ENCODE data around the gene PRELP.

PRELP gene

DNA sequence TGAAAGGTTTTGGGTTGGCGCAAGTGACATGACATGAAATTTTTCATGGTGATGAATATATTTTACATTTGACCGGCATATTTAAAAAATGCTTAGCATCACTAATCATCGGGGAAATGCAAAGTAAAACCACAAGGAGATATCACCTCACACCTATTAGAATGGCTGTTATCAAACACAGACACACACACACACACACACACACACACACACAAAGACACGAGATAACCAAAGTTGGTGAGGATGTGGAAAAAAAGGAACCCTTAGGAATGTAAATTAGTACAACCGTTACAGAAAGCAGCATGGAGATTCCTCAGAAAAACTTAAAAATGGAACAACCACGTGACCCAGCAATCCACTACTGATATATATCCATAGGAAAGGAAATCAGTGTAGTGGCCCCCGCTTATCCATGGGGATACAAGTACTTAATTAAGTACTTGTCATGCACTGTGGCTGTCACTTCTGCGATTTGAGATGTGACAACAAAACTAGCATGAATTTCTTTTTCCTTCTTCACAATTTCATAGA is 15.9 kb upstream of the PRELP start:
- Histone ChIP-seq H3K9ac (no peak overlapping the region), H4K20me1 (ENCODE audit: insufficient read depth) (no peaks in the 10 kb centered on the region), H3K79me2 (ENCODE audit: insufficient read depth, low read depth) (no peaks in the 10 kb centered on the region), H3K27ac (no peak overlapping the region), H3K27me3 (ENCODE audit: insufficient read depth, low read depth) (no peaks in the 10 kb centered on the region), H3K4me1 (ENCODE audit: low read depth, poor library complexity, severe bottlenecking) (peaks cover 54% of the 10 kb centered on the region), H2AFZ (ENCODE audit: low read depth) (no peak overlapping the region), H3K4me3 (IDR thresholded peaks at IDR 0.05; ENCODE audit: insufficient read depth, low read depth, low read length) (no peak overlapping the region), H3K36me3 (ENCODE audit: insufficient read depth) (no peaks in the 10 kb centered on the region), H3K4me2 (no peak overlapping the region)
- TF ChIP-seq, protein P1, sequence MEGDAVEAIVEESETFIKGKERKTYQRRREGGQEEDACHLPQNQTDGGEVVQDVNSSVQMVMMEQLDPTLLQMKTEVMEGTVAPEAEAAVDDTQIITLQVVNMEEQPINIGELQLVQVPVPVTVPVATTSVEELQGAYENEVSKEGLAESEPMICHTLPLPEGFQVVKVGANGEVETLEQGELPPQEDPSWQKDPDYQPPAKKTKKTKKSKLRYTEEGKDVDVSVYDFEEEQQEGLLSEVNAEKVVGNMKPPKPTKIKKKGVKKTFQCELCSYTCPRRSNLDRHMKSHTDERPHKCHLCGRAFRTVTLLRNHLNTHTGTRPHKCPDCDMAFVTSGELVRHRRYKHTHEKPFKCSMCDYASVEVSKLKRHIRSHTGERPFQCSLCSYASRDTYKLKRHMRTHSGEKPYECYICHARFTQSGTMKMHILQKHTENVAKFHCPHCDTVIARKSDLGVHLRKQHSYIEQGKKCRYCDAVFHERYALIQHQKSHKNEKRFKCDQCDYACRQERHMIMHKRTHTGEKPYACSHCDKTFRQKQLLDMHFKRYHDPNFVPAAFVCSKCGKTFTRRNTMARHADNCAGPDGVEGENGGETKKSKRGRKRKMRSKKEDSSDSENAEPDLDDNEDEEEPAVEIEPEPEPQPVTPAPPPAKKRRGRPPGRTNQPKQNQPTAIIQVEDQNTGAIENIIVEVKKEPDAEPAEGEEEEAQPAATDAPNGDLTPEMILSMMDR (conservative IDR thresholded peaks at IDR 0.05; ENCODE audit: low read depth, low read length): no peak

DNA sequence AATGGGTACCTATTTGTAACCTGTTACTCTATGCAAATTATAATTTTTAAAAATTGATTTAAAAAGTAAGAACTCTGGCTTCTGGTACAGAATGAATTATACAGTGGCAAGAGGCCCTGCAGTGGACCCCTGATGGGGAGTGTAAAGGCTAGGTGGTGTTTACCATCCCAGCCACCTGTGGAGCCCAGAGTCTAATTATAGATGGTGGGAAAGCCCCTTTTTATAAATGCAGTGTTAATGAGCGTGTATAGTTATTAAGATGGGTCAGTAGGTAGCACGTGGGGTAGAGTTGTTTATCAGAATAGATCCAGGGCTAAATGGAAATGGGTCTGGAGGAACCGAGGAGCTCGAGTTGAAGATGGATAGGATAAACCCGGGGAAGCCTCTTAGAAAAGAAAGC is 13.9 kb upstream of the PRELP start:
- H3K4me1 ChIP-seq (ENCODE audit: low read depth, poor library complexity, severe bottlenecking): peaks cover 54% of the 10 kb centered on the region
- peak overlapping the region; percentile 62 for H3K27ac ChIP-seq
- TF ChIP-seq, protein P1 (conservative IDR thresholded peaks at IDR 0.05; ENCODE audit: low read depth, low read length): no peak
- no peak overlapping the region for H3K4me3 ChIP-seq (IDR thresholded peaks at IDR 0.05; ENCODE audit: insufficient read depth, low read depth, low read length)
- H3K4me2 ChIP-seq: peak overlapping the region; percentile 98
- H2AFZ ChIP-seq (ENCODE audit: low read depth): peak overlapping the region; percentile 62
- no peaks in the 10 kb centered on the region for H4K20me1 ChIP-seq (ENCODE audit: insufficient read depth)
- no peaks in the 10 kb centered on the region for H3K27me3 ChIP-seq (ENCODE audit: insufficient read depth, low read depth)
- no peaks in the 10 kb centered on the region for H3K79me2 ChIP-seq (ENCODE audit: insufficient read depth, low read depth)
- peak overlapping the region; percentile 33; the same call in 1 of the 2 replicates for H3K9ac ChIP-seq
- no peaks in the 10 kb centered on the region for H3K36me3 ChIP-seq (ENCODE audit: insufficient read depth)

DNA sequence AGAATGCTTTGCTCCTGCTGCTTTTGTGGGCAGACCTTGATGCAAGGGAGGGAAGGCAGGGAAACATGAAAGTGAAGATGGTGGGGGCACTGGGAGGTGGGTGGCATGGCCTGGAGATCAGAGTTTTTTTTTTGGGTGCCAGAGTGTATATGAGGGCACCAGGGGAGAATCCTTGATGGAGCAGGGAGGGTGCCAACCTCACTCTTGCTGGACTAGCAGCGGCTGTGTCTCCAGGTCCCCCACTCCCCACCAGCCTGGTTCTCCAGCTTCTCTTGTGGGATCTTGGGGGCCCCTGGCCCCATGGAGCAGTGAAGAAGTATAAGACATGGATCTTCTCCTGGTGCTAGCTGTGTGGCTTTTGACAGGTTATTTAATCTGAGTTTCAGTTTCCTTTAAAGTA is 13.5 kb upstream of the PRELP start:
- peak overlapping the region; percentile 62 for H3K27ac ChIP-seq
- no peaks in the 10 kb centered on the region for H3K27me3 ChIP-seq (ENCODE audit: insufficient read depth, low read depth)
- no peak overlapping the region for H3K4me3 ChIP-seq (IDR thresholded peaks at IDR 0.05; ENCODE audit: insufficient read depth, low read depth, low read length)
- H3K4me2 ChIP-seq: peak overlapping the region; percentile 98
- peak overlapping the region; percentile 33; the same call in 1 of the 2 replicates for H3K9ac ChIP-seq
- TF ChIP-seq, protein P1 (conservative IDR thresholded peaks at IDR 0.05; ENCODE audit: low read depth, low read length): no peak
- no peaks in the 10 kb centered on the region for H3K79me2 ChIP-seq (ENCODE audit: insufficient read depth, low read depth)
- H4K20me1 ChIP-seq (ENCODE audit: insufficient read depth): no peaks in the 10 kb centered on the region
- H3K4me1 ChIP-seq (ENCODE audit: low read depth, poor library complexity, severe bottlenecking): peaks cover 54% of the 10 kb centered on the region
- no peaks in the 10 kb centered on the region for H3K36me3 ChIP-seq (ENCODE audit: insufficient read depth)
- peak overlapping the region; percentile 62 for H2AFZ ChIP-seq (ENCODE audit: low read depth)

DNA sequence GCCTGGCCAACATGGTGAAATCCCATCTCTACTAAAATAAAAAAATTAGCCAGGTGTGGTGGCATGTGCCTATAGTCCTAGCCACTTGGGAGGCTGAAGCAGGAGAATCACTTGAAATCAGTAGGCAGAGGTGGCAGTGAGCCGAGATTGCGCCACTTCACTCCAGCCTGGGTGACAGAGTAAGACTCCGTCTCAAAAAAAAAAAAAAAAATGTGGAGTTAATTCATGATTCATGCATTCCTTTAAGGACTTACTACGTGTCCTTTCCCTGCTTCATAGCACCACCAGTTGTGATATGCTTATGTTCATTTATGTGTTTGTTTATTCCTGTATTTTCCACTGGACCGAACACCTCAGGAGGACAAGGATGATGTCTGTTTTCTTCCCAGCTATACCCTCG is 12.7 kb upstream of the PRELP start:
- peaks cover 54% of the 10 kb centered on the region for H3K4me1 ChIP-seq (ENCODE audit: low read depth, poor library complexity, severe bottlenecking)
- no peaks in the 10 kb centered on the region for H3K79me2 ChIP-seq (ENCODE audit: insufficient read depth, low read depth)
- peak overlapping the region; percentile 15; the same call in 1 of the 2 replicates for H3K9ac ChIP-seq
- 0 out of 2 replicates have a peak overlapping the region, but pooled peaks have one; percentile 12 for H2AFZ ChIP-seq (ENCODE audit: low read depth)
- peak overlapping the region; percentile 98; the same call in 1 of the 2 replicates for H3K4me2 ChIP-seq
- no peak overlapping the region; the same call in 1 of the 2 replicates for H3K27ac ChIP-seq
- TF ChIP-seq, protein P1 (conservative IDR thresholded peaks at IDR 0.05; ENCODE audit: low read depth, low read length): no peak
- no peaks in the 10 kb centered on the region for H4K20me1 ChIP-seq (ENCODE audit: insufficient read depth)
- no peaks in the 10 kb centered on the region for H3K36me3 ChIP-seq (ENCODE audit: insufficient read depth)
- no peaks in the 10 kb centered on the region for H3K27me3 ChIP-seq (ENCODE audit: insufficient read depth, low read depth)
- no peak overlapping the region for H3K4me3 ChIP-seq (IDR thresholded peaks at IDR 0.05; ENCODE audit: insufficient read depth, low read depth, low read length)
